SU-DHL-6 (cell line): Measurements from ENCODE around the gene FOXF1.

Source experiments
- CTCF ChIP-seq: fragments of 200-600 bp; sonication (generic); IDR thresholded peaks from one replicate; pipeline ENCODE4 v1.5.1; 2017; ENCODE audit warnings: antibody characterized with exemption, mild to moderate bottlenecking, low read length, moderate library complexity; ENCODE audit not compliant: insufficient read depth, poor library complexity, severe bottlenecking
- EZH2phosphoT487 ChIP-seq: fragments of 200-600 bp; sonication (generic), shearing (Covaris generic); conservative IDR thresholded peaks from 2 replicates; pipeline ENCODE4 v1.6.1; 2018; ENCODE audit warnings: mild to moderate bottlenecking, antibody characterized with exemption, low read length, moderate library complexity, mixed read lengths

- TF ChIP-seq CTCF, result no peak
- TF ChIP-seq EZH2phosphoT487, result no peak
Measured at GRCh38 chr16:86470964-86471363, 39.4 kb upstream of the FOXF1 start.
